Measurements from ENCODE around the gene MXRA8. TPM values are rescaled to one million over a fixed set of nuclear protein-coding genes. Genes with fewer than 3 reads are reported as not detected.

The MXRA8 gene
- total RNA-seq, 1 experiment from 2014 or later, result 25.3 TPM

- Histone ChIP-seq H3K79me2 (ENCODE audit: low read length) (peaks cover 88% of the 10 kb centered on the region), H4K20me1 (ENCODE audit: low read length) (0 out of 2 replicates have a peak, but pooled peaks cover 11% of the 10 kb centered on the region), H3K9me2 (replicated peaks; ENCODE audit: low read length) (no peaks in the 10 kb centered on the region), H3K4me2 (ENCODE audit: low read length) (no peak overlapping the region), H3K27ac (ENCODE audit: low read length) (no peak overlapping the region), H3K4me3 (ENCODE audit: low read length) (no peak overlapping the region), H3K9ac (ENCODE audit: low read length) (no peak overlapping the region), H3K36me3 (ENCODE audit: low read depth, low read length) (peaks cover 63% of the 10 kb centered on the region), H3F3A (ENCODE audit: low read length, unreplicated experiment) (no peaks in the 10 kb centered on the region), H2AFZ (ENCODE audit: low read length) (no peak overlapping the region), H3K27me3 (ENCODE audit: low read length) (no peaks in the 10 kb centered on the region), H3K4me1 (ENCODE audit: insufficient read depth, low read length) (peaks cover 11% of the 10 kb centered on the region), H3K9me3 (ENCODE audit: low read length) (no peaks in the 10 kb centered on the region)
- DNase-seq (no peak), ATAC-seq (no peak)
- BruUV-seq (replicated peaks), result no TSS peak
- intact Hi-C loops (cut with micrococcal nuclease), result no loop called here
- TF ChIP-seq EZH2phosphoT487 (IDR thresholded peaks at IDR 0.05; ENCODE audit: borderline replicate concordance, low read length) (no peak), EZH2 (IDR thresholded peaks at IDR 0.05; ENCODE audit: low read length, unreplicated experiment) (no peak)
- TF ChIP-seq, protein P1, sequence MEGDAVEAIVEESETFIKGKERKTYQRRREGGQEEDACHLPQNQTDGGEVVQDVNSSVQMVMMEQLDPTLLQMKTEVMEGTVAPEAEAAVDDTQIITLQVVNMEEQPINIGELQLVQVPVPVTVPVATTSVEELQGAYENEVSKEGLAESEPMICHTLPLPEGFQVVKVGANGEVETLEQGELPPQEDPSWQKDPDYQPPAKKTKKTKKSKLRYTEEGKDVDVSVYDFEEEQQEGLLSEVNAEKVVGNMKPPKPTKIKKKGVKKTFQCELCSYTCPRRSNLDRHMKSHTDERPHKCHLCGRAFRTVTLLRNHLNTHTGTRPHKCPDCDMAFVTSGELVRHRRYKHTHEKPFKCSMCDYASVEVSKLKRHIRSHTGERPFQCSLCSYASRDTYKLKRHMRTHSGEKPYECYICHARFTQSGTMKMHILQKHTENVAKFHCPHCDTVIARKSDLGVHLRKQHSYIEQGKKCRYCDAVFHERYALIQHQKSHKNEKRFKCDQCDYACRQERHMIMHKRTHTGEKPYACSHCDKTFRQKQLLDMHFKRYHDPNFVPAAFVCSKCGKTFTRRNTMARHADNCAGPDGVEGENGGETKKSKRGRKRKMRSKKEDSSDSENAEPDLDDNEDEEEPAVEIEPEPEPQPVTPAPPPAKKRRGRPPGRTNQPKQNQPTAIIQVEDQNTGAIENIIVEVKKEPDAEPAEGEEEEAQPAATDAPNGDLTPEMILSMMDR (conservative IDR thresholded peaks at IDR 0.05; ENCODE audit: low read depth, low read length), result no peak
- POLR2A ChIA-PET (ENCODE audit: unreplicated experiment), result no interaction called here
- CTCF ChIA-PET, result no interaction called here
Observed at GRCh38 chr1:1395166-1395565, 36.8 kb upstream of the MXRA8 start.

DNA sequence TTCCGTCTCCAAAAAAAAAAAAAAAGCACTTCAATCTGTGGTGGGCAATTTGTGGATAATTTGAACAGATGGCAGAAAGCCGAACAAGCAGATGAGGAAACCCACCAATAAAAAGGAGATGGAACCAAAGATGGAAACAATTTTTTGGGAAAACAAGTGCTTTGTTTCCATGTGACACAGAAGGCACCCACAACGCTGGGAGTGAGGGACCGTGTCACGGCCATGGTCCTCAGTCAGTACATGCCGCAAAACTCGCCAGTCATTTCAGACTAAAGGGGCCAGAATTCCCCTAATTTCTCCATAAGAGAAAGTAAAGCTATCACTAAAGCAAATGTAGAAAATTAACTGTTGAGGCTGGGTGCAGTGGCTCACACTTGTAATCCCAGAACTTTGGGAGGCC, 35.8 kb upstream of the MXRA8 start:
- peaks cover 11% of the 10 kb centered on the region for H3K4me1 ChIP-seq (ENCODE audit: insufficient read depth, low read length)
- H3K4me3 ChIP-seq (ENCODE audit: low read length), result no peak overlapping the region
- H3K36me3 ChIP-seq (ENCODE audit: low read depth, low read length), result peaks cover 73% of the 10 kb centered on the region
- no peaks in the 10 kb centered on the region for H3K9me2 ChIP-seq (replicated peaks; ENCODE audit: low read length)
- peaks cover 83% of the 10 kb centered on the region for H3K79me2 ChIP-seq (ENCODE audit: low read length)
- H3F3A ChIP-seq (ENCODE audit: low read length, unreplicated experiment), result no peaks in the 10 kb centered on the region
- ATAC-seq, result no peak
- 0 out of 2 replicates have a peak, but pooled peaks cover 11% of the 10 kb centered on the region for H4K20me1 ChIP-seq (ENCODE audit: low read length)
- no peak overlapping the region for H3K4me2 ChIP-seq (ENCODE audit: low read length)
- no peak overlapping the region for H3K27ac ChIP-seq (ENCODE audit: low read length)
- ChIA-PET CTCF (no interaction called here), POLR2A (ENCODE audit: unreplicated experiment) (no interaction called here)
- H3K27me3 ChIP-seq (ENCODE audit: low read length), result no peaks in the 10 kb centered on the region
- no peaks in the 10 kb centered on the region for H3K9me3 ChIP-seq (ENCODE audit: low read length)
- no peak for DNase-seq
- H3K9ac ChIP-seq (ENCODE audit: low read length), result no peak overlapping the region
- BruUV-seq (replicated peaks), result no TSS peak
- H2AFZ ChIP-seq (ENCODE audit: low read length), result no peak overlapping the region
- intact Hi-C loops (cut with micrococcal nuclease), result no loop called here
- TF ChIP-seq, protein P1 (conservative IDR thresholded peaks at IDR 0.05; ENCODE audit: low read depth, low read length), result no peak
- TF ChIP-seq EZH2 (IDR thresholded peaks at IDR 0.05; ENCODE audit: low read length, unreplicated experiment), result no peak
- no peak for TF ChIP-seq EZH2phosphoT487 (IDR thresholded peaks at IDR 0.05; ENCODE audit: borderline replicate concordance, low read length)

- peaks cover 76% of the 10 kb centered on the region for H3K79me2 ChIP-seq (ENCODE audit: low read length)
- ChIA-PET CTCF (no interaction called here), POLR2A (ENCODE audit: unreplicated experiment) (no interaction called here)
- ATAC-seq, result no peak
- BruUV-seq (replicated peaks), result no TSS peak
- H3K9ac ChIP-seq (ENCODE audit: low read length), result no peak overlapping the region
- no peak overlapping the region for H3K4me3 ChIP-seq (ENCODE audit: low read length)
- no peak overlapping the region for H3K4me2 ChIP-seq (ENCODE audit: low read length)
- H3K9me2 ChIP-seq (replicated peaks; ENCODE audit: low read length), result no peaks in the 10 kb centered on the region
- H3K4me1 ChIP-seq (ENCODE audit: insufficient read depth, low read length), result peaks cover 11% of the 10 kb centered on the region
- TF ChIP-seq, protein P1 (conservative IDR thresholded peaks at IDR 0.05; ENCODE audit: low read depth, low read length), result no peak
- TF ChIP-seq EZH2phosphoT487 (IDR thresholded peaks at IDR 0.05; ENCODE audit: borderline replicate concordance, low read length) (no peak), EZH2 (IDR thresholded peaks at IDR 0.05; ENCODE audit: low read length, unreplicated experiment) (no peak)
- intact Hi-C loops (cut with micrococcal nuclease), result no loop called here
- no peaks in the 10 kb centered on the region for H3F3A ChIP-seq (ENCODE audit: low read length, unreplicated experiment)
- H3K27ac ChIP-seq (ENCODE audit: low read length), result no peak overlapping the region
- no peak overlapping the region for H2AFZ ChIP-seq (ENCODE audit: low read length)
- DNase-seq, result no peak
- H3K9me3 ChIP-seq (ENCODE audit: low read length), result no peaks in the 10 kb centered on the region
- H3K36me3 ChIP-seq (ENCODE audit: low read depth, low read length), result peaks cover 80% of the 10 kb centered on the region
- H3K27me3 ChIP-seq (ENCODE audit: low read length), result no peaks in the 10 kb centered on the region
- 0 out of 2 replicates have a peak, but pooled peaks cover 11% of the 10 kb centered on the region for H4K20me1 ChIP-seq (ENCODE audit: low read length)
Observed at GRCh38 chr1:1393428-1393827, 35.1 kb upstream of the MXRA8 start.

Measured in PC-3 (cell line).